Measurements from ENCODE around the gene CX3CR1. TPM values are rescaled to one million over a fixed set of nuclear protein-coding genes. Genes with fewer than 3 reads are reported as not detected.

CX3CR1 gene
- total RNA-seq, 2 donors from 2014 or later: 0.57 to 0.66 TPM

DNA sequence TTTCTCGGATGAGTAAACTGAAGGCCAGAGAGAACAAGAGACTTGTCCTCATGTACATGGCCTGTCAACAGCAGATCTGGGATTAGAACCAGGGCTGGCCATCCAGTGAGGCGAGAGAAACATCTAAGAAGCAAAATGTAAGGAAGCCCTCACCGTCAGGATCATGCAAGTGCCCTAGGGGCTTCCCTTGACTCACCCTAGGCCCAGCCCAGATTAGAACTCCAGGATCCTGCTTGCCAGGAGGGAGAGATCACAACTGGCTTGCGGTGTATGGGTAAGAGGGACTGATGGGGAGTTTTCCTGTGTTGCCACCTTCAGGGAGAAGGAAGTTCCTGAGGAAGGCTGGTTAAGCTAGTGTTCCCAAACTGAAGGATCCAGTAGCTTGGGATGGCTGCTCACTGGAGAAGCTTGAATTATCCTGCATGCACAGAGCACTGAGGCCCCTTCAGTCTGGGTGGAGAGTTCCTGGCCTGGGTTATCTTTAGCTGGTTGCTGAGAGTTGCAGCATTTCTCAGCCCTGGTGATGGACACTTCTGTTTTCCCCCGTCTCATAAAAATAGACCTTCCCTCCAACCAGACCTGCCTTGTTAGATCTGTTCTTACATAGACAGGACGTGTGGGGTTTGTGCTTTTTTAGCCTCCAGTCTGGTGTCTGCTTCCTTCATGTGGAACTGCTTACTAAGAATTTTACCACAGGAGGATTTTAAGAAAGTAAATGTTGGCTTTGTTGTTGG lies 59.3 kb downstream of the CX3CR1 start:
- DNase-seq: no peak
- intact Hi-C loops (cut with DNase I): no loop called here
- Histone ChIP-seq H3K4me3 (no peak overlapping the region), H3K4me1 (no peaks in the 10 kb centered on the region), H3K27ac (no peak overlapping the region), H3K36me3 (no peaks in the 10 kb centered on the region), H3K27me3 (no peaks in the 10 kb centered on the region), H3K9me3 (no peaks in the 10 kb centered on the region), H3K9ac (ENCODE audit: low read depth in 2 of 2, low read length in 2 of 2) (no peak overlapping the region)
- TF ChIP-seq, protein P1, sequence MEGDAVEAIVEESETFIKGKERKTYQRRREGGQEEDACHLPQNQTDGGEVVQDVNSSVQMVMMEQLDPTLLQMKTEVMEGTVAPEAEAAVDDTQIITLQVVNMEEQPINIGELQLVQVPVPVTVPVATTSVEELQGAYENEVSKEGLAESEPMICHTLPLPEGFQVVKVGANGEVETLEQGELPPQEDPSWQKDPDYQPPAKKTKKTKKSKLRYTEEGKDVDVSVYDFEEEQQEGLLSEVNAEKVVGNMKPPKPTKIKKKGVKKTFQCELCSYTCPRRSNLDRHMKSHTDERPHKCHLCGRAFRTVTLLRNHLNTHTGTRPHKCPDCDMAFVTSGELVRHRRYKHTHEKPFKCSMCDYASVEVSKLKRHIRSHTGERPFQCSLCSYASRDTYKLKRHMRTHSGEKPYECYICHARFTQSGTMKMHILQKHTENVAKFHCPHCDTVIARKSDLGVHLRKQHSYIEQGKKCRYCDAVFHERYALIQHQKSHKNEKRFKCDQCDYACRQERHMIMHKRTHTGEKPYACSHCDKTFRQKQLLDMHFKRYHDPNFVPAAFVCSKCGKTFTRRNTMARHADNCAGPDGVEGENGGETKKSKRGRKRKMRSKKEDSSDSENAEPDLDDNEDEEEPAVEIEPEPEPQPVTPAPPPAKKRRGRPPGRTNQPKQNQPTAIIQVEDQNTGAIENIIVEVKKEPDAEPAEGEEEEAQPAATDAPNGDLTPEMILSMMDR (IDR thresholded peaks at IDR 0.05): no peak

DNA sequence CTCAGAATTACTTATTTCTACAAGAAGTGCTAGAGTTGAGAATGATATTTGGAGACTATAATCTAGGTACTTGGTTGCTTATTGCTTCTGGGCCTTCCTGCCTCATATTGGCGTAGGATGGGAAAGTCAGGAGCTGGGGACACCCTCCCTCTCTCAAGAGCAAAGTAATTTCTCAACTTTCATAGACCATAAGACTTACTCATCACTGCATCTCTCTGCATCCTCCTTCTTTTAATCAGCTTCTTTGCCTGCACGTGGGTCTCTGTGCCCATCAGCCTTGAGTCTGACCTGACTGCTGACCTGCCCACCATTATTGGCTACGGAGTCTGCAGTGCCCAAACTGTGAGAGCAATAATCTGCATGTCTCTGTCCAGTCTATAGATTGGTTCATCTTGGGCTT lies 60.1 kb downstream of the CX3CR1 start:
- Histone ChIP-seq H3K9ac (ENCODE audit: low read depth in 2 of 2, low read length in 2 of 2) (no peak overlapping the region), H3K36me3 (no peaks in the 10 kb centered on the region), H3K9me3 (no peaks in the 10 kb centered on the region), H3K27ac (no peak overlapping the region), H3K27me3 (no peaks in the 10 kb centered on the region), H3K4me1 (no peaks in the 10 kb centered on the region), H3K4me3 (no peak overlapping the region)
- intact Hi-C loops (cut with DNase I): no loop called here
- TF ChIP-seq, protein P1 (IDR thresholded peaks at IDR 0.05): no peak
- no peak for DNase-seq

DNA sequence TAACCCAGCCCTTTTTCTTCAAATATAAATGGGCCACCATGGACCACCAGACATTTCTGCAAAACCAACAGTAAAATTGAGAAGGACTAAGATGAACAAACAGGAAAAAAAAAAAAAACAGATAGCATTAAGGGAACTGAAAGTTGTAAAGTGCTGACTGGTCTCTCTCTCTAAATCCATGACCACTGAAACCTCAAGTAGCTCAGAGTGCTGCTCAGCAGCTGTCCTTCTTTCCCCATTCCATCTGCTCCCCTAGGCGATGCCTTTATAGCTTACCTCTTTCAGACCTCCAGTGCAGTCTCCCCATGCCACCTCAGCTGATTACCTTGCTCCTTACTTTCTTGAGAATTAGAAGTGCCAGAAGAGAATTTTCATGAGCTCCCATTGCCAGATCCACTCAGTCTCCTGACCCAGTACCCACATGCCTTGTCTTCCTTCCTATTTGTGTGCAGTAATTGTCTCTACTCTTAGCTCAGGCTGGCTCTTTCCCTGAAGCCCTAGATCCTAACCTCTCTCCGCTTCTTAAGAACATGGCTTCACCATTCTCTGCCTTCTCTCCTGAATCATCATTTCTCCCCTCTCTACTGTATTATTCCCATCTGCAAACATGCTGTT lies 63.6 kb downstream of the CX3CR1 start:
- intact Hi-C loops (cut with DNase I): no loop called here
- TF ChIP-seq, protein P1 (IDR thresholded peaks at IDR 0.05): no peak
- no peak for DNase-seq

DNA sequence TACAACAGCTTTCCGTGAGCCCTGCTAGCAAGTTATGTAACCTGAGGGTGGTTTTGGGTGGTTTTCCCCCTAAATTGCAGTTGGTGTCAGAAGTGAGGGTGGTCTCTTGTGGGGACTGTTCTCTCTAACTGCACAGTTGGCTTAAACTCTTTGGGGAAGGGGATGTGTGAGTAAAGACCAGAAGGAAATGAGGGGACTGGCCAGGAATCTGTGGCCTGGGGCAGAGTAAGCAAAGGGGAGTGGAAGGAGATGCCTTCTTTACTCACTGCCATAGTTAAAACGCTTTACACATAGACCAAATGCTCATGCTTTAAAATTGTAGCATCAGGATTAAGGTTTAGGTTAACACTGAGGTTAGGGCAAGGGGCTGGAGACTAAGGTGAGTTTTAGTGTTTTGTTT lies 66.2 kb downstream of the CX3CR1 start:
- H3K4me1 ChIP-seq: no peaks in the 10 kb centered on the region
- no peak overlapping the region for H3K4me3 ChIP-seq
- intact Hi-C loops (cut with DNase I): no loop called here
- no peaks in the 10 kb centered on the region for H3K36me3 ChIP-seq
- TF ChIP-seq, protein P1 (IDR thresholded peaks at IDR 0.05): no peak
- no peak overlapping the region for H3K27ac ChIP-seq
- no peak overlapping the region for H3K9ac ChIP-seq (ENCODE audit: low read depth in 2 of 2, low read length in 2 of 2)
- no peaks in the 10 kb centered on the region for H3K9me3 ChIP-seq
- H3K27me3 ChIP-seq: no peaks in the 10 kb centered on the region
- no peak for DNase-seq

More for the DNA sequence above, 63.6 kb downstream of the CX3CR1 start:
- Histone ChIP-seq H3K4me1 (no peaks in the 10 kb centered on the region), H3K9ac (ENCODE audit: low read depth in 2 of 2, low read length in 2 of 2) (no peak overlapping the region), H3K27ac (no peak overlapping the region), H3K36me3 (no peaks in the 10 kb centered on the region), H3K27me3 (no peaks in the 10 kb centered on the region), H3K9me3 (no peaks in the 10 kb centered on the region), H3K4me3 (no peak overlapping the region)

Other genes with a start within 250 kb of the CX3CR1 start
- under 1 TPM; 0.05 to 0.61 TPM for gene SCN11A, start 228.1 kb downstream of the CX3CR1 start, total RNA-seq
- 10 to 100 TPM; 26.1 to 51.2 TPM for gene WDR48, start 228.0 kb downstream of the CX3CR1 start, total RNA-seq
- 100 to 1,000 TPM in 1 of 2 donors, 10 to 100 TPM in 1; 84.2 to 106 TPM for gene GORASP1, start 172.4 kb downstream of the CX3CR1 start, total RNA-seq
- 1 to 10 TPM; 2.8 to 6.1 TPM for gene TTC21A, start 172.4 kb downstream of the CX3CR1 start, total RNA-seq
- 10 to 100 TPM; 11.2 to 26.6 TPM for gene CSRNP1, start 126.4 kb downstream of the CX3CR1 start, total RNA-seq
- not detected for gene XIRP1, start 87.4 kb downstream of the CX3CR1 start, total RNA-seq
- under 1 TPM; 0.29 to 0.47 TPM for gene CCR8, start 49.7 kb upstream of the CX3CR1 start, total RNA-seq
- 10 to 100 TPM; 41.7 to 45.5 TPM for gene SLC25A38, start 103.3 kb upstream of the CX3CR1 start, total RNA-seq
- 1,000 to 10,000 TPM in 1 of 2 donors, 100 to 1,000 TPM in 1; 896 to 1,381 TPM for gene RPSA, start 126.7 kb upstream of the CX3CR1 start, total RNA-seq
- gene MOBP, start 187.6 kb upstream of the CX3CR1 start, total RNA-seq: under 1 TPM; 0.56 to 0.72 TPM

All from colonic mucosa (tissue), 4 donors.